H1 (cell line): ENCODE data around the gene ZRANB3.

Experiments used
- EP300 ChIP-seq, 2 experiments: IDR thresholded peaks; 1 replicate in 1 of 2; 2 replicates in 1 of 2; pipeline ENCODE4 v1.6.1; 2011 to 2012; ENCODE audit warnings: low read depth in 2 of 2, low read length in 2 of 2, mild to moderate bottlenecking in 2 of 2, borderline replicate concordance in 1 of 2, inconsistent platforms in 1 of 2, moderate library complexity in 1 of 2
- FOSL1 ChIP-seq: IDR thresholded peaks from 2 replicates; pipeline ENCODE4 v1.6.1; 2011; ENCODE audit warnings: mild to moderate bottlenecking, low read depth, low read length, moderate library complexity; ENCODE audit not compliant: insufficient read depth
- GTF2F1 ChIP-seq: IDR thresholded peaks from 2 replicates; pipeline ENCODE4 v1.6.1; 2012; ENCODE audit warnings: low read depth, low read length, improper control_type of control experiment, borderline replicate concordance
- HDAC6 ChIP-seq: IDR thresholded peaks from one replicate; pipeline ENCODE4 v1.7.1; 2012; ENCODE audit warnings: low read depth, mild to moderate bottlenecking, inconsistent platforms, low read length, moderate library complexity
- JUND ChIP-seq: IDR thresholded peaks from 2 replicates; pipeline ENCODE4 v1.6.1; 2011; ENCODE audit warnings: mild to moderate bottlenecking, improper control_type of control experiment, low read length
- POLR2A ChIP-seq, 2 experiments: IDR thresholded peaks; 1 replicate in 1 of 2; 2 replicates in 1 of 2; pipeline ENCODE4 v1.6.1; 2011; ENCODE audit warnings: low read depth in 2 of 2, low read length in 2 of 2, mild to moderate bottlenecking in 2 of 2; ENCODE audit errors: control extremely low read depth in 1 of 2
- POLR2AphosphoS5 ChIP-seq: IDR thresholded peaks from 2 replicates; pipeline ENCODE4 v1.6.1; 2011; ENCODE audit warnings: low read depth, low read length
- TF ChIP-seq, protein P1 (sequence below): IDR thresholded peaks from 2 replicates; pipeline ENCODE4 v1.6.1; 2012; ENCODE audit warnings: inconsistent platforms
- TF ChIP-seq, protein P2 (sequence below), 3 experiments: IDR thresholded peaks; 1 replicate in 2 of 3; 2 replicates in 1 of 3; pipeline versions ENCODE4 v1.5.1 to v1.6.1; 2011; ENCODE audit warnings: low read length in 3 of 3, mild to moderate bottlenecking in 3 of 3, inconsistent platforms in 2 of 3, low read depth in 1 of 3, moderate library complexity in 1 of 3; ENCODE audit not compliant: insufficient read depth in 1 of 3; ENCODE audit errors: control extremely low read depth in 1 of 3

DNA sequence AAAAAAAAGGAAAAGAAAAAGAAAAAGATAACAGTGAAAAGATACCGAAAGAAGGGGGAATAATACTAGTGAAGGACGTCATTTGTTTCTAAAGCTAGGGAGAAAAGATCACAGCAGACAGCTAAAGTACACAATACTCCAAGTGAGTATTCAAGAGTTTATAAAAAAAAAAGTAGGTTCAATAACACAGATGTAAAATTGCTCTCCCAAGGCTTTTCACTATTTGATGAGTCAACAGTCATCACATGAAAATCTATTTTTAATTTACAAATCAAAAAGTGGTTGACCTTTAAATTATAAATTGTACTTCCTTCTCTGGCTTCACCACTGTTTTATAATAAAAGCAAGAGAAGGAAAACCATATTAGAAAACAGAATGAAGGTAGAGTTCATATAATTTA is 144.0 kb downstream of the ZRANB3 start:
- TF ChIP-seq HDAC6, result no peak
- no peak for TF ChIP-seq FOSL1
- no peak for TF ChIP-seq POLR2AphosphoS5
- TF ChIP-seq JUND, result no peak
- TF ChIP-seq, protein P1, sequence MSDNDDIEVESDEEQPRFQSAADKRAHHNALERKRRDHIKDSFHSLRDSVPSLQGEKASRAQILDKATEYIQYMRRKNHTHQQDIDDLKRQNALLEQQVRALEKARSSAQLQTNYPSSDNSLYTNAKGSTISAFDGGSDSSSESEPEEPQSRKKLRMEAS, result no peak
- no peak for TF ChIP-seq POLR2A (IDR thresholded peaks at IDR 0.05; ENCODE audit: control extremely low read depth in 1 of 2, low read depth in 2 of 2, low read length in 2 of 2)
- TF ChIP-seq EP300 (IDR thresholded peaks at IDR 0.05; ENCODE audit: borderline replicate concordance in 1 of 2, low read depth in 2 of 2, low read length in 2 of 2), result no peak
- TF ChIP-seq, protein P2, sequence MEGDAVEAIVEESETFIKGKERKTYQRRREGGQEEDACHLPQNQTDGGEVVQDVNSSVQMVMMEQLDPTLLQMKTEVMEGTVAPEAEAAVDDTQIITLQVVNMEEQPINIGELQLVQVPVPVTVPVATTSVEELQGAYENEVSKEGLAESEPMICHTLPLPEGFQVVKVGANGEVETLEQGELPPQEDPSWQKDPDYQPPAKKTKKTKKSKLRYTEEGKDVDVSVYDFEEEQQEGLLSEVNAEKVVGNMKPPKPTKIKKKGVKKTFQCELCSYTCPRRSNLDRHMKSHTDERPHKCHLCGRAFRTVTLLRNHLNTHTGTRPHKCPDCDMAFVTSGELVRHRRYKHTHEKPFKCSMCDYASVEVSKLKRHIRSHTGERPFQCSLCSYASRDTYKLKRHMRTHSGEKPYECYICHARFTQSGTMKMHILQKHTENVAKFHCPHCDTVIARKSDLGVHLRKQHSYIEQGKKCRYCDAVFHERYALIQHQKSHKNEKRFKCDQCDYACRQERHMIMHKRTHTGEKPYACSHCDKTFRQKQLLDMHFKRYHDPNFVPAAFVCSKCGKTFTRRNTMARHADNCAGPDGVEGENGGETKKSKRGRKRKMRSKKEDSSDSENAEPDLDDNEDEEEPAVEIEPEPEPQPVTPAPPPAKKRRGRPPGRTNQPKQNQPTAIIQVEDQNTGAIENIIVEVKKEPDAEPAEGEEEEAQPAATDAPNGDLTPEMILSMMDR (IDR thresholded peaks at IDR 0.05; ENCODE audit: control extremely low read depth in 1 of 3, insufficient read depth in 1 of 3, low read depth in 1 of 3, low read length in 3 of 3), result no peak
- TF ChIP-seq GTF2F1, result no peak
